Dermis microvascular lymphatic vessel endothelial cell (primary cell): ENCODE results near the gene INO80C. TPM values are rescaled to one million over a fixed set of nuclear protein-coding genes. Genes with fewer than 3 reads are reported as not detected.
A peak's percentile ranks its signal among the peaks of the same experiment; 100 is the strongest.

Experiments used
- DNase-seq, 2 donors: peaks; one replicate each; pipeline versions ENCODE4 v3.0.0 to v3.0.0-alpha.2; 2010; ENCODE audit warnings: low read depth in 2 of 2
- total RNA-seq: library from RNA; depleted of rRNA; stranded (reverse); fragments of >200 nt; gene quantifications from 2 replicates; pipeline ENCODE4 v1.2.1, GENCODE V29; 2014

The INO80C gene
- total RNA-seq, 1 donor from 2014 or later, result 8.3 TPM

- DNase-seq, result no peak
Observed at GRCh38 chr18:35432565-35433001, 65.2 kb downstream of the INO80C start.

GRCh38 chr18:35431374-35431741, 66.4 kb downstream of the INO80C start:
- DNase-seq, result no peak

GRCh38 chr18:35430721-35431373, 66.9 kb downstream of the INO80C start:
- DNase-seq, result peak; percentile 53 to 87

GRCh38 chr18:35426786-35427185, 71.0 kb downstream of the INO80C start:
- DNase-seq, result no peak

GRCh38 chr18:35424356-35424755, 73.4 kb downstream of the INO80C start:
- DNase-seq, result peak in 1 of 2 donors; percentile 82

- no peak for DNase-seq
Observed at GRCh38 chr18:35422237-35422636, 75.5 kb downstream of the INO80C start.

GRCh38 chr18:35418610-35419009, 79.2 kb downstream of the INO80C start:
- no peak for DNase-seq

Other genes starting within 250 kb of the INO80C start
- 5.1 and 7.8 TPM in 2 replicates for gene ZSCAN30, start 207.7 kb downstream of the INO80C start, total RNA-seq
- gene ZNF24, start 153.5 kb downstream of the INO80C start, total RNA-seq, result 27.0 and 27.9 TPM in 2 replicates
- gene ZNF396, start 120.6 kb downstream of the INO80C start, total RNA-seq, result 0.51 and 0.63 TPM in 2 replicates
- 127 and 164 TPM in 2 replicates for gene GALNT1, start 83.8 kb upstream of the INO80C start, total RNA-seq